VCaP (cell line): ENCODE measurements around the gene C3AR1.
"Not testable (repeated sequence)": the region's sequence is repeated elsewhere in the genome, so short reads cannot be mapped to it uniquely, and the experiment has no call there.

ENCODE experiments used
- H3K27ac ChIP-seq: fragments of 450-650 bp; 2 replicates; pipeline ENCODE4 v1.5.1; 2017
- TF ChIP-seq, protein P1 (sequence below): fragments of 450-650 bp; conservative IDR thresholded peaks from 2 replicates; pipeline ENCODE4 v1.5.1; 2017; ENCODE audit warnings: mild to moderate bottlenecking, moderate library complexity

The C3AR1 gene

DNA sequence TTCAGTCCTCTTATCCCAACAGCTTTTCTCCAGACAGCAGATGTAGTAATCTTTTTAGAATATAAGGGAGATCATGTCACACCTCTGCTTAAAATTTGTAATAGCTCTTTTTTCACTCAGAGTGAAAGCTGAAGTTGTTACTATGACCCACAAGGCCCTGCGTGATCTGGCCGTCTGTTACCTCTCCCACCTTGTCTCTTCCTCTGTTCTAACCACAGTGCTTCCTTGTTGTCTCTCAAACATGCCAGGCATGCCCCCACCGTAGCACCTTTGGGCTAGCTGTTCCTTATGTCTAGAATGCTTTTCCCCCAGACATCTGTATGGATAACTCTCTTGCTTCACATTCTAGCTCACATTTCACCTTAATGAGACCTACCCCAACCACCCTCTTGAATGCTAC is 22.4 kb upstream of the C3AR1 start:
- H3K27ac ChIP-seq: no peak overlapping the region
- TF ChIP-seq, protein P1, sequence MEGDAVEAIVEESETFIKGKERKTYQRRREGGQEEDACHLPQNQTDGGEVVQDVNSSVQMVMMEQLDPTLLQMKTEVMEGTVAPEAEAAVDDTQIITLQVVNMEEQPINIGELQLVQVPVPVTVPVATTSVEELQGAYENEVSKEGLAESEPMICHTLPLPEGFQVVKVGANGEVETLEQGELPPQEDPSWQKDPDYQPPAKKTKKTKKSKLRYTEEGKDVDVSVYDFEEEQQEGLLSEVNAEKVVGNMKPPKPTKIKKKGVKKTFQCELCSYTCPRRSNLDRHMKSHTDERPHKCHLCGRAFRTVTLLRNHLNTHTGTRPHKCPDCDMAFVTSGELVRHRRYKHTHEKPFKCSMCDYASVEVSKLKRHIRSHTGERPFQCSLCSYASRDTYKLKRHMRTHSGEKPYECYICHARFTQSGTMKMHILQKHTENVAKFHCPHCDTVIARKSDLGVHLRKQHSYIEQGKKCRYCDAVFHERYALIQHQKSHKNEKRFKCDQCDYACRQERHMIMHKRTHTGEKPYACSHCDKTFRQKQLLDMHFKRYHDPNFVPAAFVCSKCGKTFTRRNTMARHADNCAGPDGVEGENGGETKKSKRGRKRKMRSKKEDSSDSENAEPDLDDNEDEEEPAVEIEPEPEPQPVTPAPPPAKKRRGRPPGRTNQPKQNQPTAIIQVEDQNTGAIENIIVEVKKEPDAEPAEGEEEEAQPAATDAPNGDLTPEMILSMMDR: no peak

DNA sequence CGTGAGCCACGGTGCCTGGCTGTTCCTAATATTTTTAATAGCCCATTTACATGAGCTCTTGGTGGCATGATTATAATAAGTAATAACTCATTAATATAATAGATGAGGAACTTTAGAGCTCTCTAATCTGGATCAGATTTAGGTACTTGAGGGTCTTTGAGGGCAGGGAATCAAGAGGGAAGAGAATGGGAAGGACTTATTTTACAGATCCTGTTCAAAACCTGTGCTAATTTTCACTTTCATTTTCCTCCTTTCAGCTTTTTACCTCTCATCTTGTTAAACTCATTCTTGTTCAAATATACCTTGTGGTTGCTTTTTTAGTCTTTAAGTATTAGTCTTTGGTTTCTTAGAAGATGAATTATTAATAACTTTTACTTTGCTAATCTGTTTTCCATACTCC is 21.5 kb upstream of the C3AR1 start:
- no peak overlapping the region for H3K27ac ChIP-seq
- TF ChIP-seq, protein P1: no peak

DNA sequence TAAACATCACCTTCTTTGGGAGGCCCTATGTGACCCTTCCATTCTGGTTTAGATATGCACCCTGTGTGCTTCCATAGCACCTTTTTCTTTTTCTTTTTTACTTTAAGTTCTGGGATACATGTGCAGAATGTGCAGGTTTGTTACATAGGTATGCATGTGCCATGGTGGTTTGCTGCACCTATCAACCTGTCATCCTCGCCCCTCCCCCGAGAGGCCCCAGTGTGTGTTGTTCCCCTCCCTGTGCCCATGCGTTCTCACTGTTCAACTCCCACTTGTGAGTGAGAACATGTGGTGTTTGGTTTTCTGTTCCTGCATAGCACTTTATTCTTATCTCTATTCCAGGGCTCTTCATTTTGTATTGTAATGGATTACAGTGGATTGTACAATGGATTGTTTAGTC is 18.2 kb upstream of the C3AR1 start:
- not testable (repeated sequence) for H3K27ac ChIP-seq

DNA sequence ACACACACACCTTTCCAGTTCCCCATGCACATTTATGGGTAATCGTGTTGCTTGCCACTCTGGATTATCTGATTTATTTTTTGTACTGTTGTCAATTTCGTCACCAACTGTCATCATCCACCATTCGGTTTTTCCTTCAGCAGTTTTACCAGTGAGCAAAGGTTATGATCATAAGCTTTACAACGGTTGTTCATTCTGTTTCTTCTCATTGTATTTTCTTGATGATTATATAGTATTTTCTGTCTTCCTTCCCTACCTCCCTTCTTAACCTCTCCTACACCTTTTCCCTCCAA is 16.6 kb upstream of the C3AR1 start:
- peak overlapping the region; percentile 95 for H3K27ac ChIP-seq

DNA sequence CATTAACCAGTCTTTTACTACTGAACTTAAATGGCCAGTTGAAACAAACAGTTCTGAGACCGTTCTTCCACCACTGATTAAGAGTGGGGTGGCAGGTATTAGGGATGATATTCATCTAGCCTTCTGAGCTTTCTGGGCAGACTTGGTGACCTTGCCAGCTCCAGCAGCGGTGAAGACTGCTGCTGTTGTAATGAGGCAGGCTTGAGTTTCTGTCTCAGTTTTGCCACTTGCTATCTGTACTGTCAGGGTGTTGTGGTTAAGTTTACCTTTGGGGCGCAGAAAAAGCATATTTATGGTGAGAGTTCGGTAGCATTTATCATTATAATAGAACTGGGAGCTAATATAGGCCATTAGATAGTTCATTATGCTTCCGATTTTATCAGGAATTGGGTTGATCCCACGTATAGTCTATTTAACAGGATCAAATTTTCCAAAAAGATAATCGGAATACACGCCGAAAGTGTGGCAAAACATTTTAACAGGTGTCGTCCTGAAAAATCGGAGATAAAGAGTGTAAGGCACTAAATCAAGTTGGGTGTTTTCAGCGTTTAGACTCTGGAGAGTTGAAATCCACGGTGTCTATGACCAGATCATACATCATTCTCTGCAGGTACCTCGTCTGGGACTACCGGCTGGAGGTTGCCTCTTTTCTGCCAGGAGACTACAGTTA is 15.2 kb upstream of the C3AR1 start:
- H3K27ac ChIP-seq: peak overlapping the region; percentile 95
- TF ChIP-seq, protein P1: no peak

More for the DNA sequence above, 16.6 kb upstream of the C3AR1 start:
- TF ChIP-seq, protein P1: no peak

DNA sequence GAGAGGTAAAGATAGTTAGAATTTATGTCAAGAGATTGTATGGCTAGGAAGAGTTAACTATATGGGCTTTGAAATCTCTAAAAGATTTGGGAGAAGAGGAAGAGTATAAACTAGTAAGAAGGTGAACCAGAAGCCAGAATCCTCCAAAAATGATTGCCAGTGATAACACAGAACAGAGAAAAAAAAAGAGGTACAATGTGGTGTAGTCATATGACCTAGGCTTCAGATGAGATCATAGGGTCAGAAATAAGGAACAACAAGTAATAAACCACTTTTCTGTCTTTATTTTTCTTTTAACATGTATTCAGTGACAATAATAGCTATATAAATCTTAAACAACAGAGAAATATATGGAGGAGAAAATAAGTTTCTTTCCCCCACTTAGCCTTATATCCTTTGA is 14.0 kb upstream of the C3AR1 start:
- H3K27ac ChIP-seq: peak overlapping the region; percentile 95; the same call in 1 of the 2 replicates
- TF ChIP-seq, protein P1: no peak

DNA sequence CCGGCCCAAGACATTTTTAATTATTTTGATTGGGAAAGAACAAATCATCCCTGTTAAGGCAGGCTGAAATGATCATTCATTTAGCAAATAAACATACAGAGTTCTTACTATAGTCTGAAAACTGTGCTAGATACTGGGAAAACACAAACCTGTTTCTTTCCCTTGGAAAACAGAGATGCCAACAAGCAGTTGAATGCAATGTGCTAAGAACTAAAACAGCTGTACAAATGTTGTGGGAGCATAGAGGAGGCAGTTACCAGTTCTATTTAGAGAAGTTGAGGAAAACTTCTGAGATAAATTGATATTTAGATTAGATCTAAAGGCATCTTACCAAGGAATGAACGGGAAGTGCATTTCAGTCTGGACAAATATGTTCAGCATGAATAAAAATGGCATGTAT is 12.8 kb upstream of the C3AR1 start:
- TF ChIP-seq, protein P1: no peak
- H3K27ac ChIP-seq: no peak overlapping the region

DNA sequence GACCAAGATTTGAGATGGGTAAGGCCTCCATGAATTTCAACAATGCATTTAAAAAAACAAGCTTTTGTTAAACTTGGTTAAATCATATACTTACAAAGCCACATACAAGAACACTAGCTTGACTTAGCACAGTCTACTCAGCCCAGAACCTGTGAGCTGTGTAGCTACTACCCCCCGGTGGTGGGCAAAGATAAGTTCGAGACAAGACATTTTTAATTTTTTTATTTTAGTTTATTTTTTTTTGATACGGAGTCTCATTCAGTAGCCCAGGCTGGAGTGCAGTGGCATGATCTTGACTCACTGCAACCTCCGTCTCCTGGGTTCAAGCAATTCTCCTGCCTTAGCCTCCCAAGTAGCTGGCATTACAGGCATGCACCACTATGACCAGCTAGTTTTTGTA is 12.2 kb upstream of the C3AR1 start:
- no peak overlapping the region for H3K27ac ChIP-seq
- TF ChIP-seq, protein P1: peak; percentile 76
